ENCODE data around the gene ZNHIT6.

GRCh38 chr1:85607921-85608265 is 100.3 kb downstream of the ZNHIT6 start:
- TF ChIP-seq CTCF (IDR thresholded peaks at IDR 0.05), result no peak
- TF ChIP-seq POLR2AphosphoS5 (IDR thresholded peaks at IDR 0.05), result no peak

All from breast epithelium (tissue), 3 donors.